Activated CD4-positive, CD25-positive, alpha-beta regulatory T cell treated with anti-CD3 and anti-CD28 coated beads, Interleukin-2, amount 50 U/mL, for 72 hours (primary cell): ENCODE results near the gene KAT8.
"Not testable (repeated sequence)": the region's sequence is repeated elsewhere in the genome, so short reads cannot be mapped to it uniquely, and the experiment has no call there.

Experiments used
- DNase-seq: peaks from one replicate; pipeline ENCODE4 v3.0.0; 2021

Gene KAT8

GRCh38 chr16:31084584-31085302 is 32.7 kb upstream of the KAT8 start:
- DNase-seq = no peak

DNA sequence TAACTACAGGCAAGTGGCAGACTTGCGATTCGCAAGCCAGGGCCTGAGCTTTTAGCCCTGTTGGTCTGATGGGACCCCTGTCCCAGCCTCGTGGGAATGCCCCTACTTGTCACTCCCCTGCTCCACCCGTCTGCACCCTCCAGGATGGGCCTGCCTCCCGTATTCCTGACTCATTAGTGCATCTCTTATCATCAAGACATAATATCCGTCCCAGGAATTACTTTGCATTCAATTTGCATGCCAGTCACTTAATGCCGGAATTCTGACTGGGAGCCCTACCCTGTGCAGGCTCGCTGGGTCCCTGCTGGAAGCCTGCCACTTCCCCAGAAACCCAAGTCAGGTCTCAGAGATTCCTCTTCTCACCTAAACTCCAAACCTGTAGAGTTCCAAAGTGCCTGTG is 32.1 kb upstream of the KAT8 start:
- no peak for DNase-seq

DNA sequence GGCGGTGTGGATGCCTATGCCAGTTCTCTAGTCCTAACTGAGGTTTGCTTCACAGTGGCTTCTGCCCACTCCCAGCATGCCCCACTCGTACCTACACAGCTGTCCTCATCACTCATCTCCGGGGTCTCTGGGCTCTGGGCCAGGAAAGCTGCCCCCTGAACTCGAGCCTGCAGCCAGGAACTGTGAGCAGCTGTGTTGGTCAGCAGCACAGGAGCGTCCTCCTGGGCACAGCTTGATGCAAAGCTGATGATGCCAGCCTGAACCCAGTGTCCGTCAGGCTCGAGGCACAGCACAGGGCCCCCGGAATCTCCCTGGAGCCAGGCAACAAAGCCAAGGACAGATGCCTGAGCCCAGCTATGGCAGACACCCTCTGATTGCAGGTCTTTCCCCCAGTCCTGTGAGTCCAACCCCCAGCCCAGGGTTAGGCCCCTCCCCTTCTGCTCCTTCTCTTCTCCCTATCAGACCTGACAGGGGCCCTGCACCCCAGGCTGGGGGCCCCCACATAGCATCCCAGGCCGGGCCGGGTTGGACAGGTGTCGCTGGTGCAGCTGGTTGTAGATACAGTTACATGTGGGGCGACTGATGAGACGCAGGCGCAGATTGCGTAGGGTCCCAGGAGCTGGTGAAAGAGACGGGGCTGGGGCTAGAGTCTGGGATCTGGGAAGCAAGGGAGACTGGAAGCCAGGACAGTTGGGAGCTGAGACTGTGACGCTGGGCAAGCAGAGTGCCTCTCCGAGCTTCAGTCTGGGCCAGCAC is 31.4 kb upstream of the KAT8 start:
- DNase-seq = no peak

GRCh38 chr16:31086629-31086906 is 30.9 kb upstream of the KAT8 start:
- no peak for DNase-seq

DNA sequence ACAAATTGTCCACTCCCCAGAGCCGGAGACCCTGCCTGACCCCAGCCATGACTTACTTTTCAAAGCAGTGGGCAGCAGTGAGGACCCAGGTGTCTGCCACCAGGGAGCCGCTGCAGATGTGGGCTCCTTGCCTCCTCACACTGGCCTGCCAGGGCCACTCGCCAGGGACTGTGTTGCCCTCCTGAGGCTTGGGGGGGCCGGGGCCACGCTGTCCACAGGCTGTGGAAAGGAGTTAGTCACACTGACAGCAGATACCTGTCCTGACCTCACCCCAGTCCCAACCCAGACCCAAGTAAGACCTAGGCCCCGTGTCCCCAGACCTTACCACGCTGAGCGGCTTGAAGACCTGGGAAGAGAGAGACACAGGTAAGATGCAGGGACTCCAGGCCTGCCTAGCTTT is 30.0 kb upstream of the KAT8 start:
- DNase-seq = no peak

GRCh38 chr16:31087971-31088370 is 29.5 kb upstream of the KAT8 start:
- DNase-seq = no peak

DNA sequence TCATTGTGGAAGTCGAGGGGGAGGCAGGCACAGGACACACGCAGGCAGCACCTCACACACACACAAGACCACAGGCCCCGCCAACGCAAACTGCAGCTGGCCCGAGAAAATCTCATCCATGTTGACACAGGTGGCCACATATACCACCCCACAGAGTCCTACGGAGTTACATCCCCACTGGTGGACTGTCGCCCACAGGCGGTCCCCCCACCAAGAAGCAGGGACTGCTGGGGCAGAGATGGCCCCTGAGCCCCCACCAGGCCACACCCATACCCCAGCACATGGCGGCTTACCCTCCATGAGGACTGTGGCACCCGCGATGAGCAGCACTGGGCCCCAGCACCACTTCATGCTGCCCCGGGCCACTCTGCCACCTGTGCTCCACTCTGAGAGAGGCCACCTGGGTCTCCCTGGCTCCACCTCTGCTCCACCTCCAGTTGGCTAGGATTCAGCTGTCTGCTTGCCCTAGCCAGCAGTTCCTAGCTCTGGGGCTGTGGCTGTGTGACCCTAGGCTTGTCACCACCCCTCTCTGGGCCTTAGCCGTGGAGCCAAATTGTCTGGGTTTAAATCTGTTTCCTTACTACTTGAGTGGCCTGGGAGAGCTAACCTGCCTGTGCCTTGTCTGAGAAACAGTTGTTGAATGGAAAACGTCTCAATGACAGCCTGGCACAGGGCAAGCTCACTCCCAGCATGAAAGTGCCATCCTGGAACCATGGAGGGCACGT is 28.8 kb upstream of the KAT8 start, which contains the start of gene PRSS53:
Gene PRSS53 (minus strand): TSS at position 485 of the 725 bp plus-strand sequence. CDS start 134 bp downstream, at position 351.
- no peak for DNase-seq

- DNase-seq = no peak
Observed at GRCh38 chr16:31089199-31089598, 28.3 kb upstream of the KAT8 start.

DNA sequence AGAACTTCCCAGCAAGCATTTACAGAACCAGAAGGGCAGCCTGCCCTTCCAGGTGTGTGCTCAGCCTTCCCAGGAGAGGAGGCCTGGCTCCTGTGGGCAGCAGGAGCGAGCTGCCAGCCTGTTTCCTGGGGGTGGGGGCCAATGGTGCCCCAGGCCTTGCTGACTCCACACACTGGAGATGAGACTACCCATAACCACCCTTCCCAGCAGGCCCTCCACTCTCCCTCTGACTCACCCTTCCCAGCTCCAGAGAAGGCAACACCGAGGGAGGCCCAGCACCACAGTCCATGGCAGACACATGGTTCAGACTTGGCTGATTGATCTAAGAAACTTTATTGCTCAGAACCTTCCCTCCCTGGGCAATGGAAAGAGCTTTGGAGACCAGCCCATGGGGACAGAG is 26.9 kb upstream of the KAT8 start:
- no peak for DNase-seq

- no peak for DNase-seq
Observed at GRCh38 chr16:31092330-31092729, 25.1 kb upstream of the KAT8 start.

DNA sequence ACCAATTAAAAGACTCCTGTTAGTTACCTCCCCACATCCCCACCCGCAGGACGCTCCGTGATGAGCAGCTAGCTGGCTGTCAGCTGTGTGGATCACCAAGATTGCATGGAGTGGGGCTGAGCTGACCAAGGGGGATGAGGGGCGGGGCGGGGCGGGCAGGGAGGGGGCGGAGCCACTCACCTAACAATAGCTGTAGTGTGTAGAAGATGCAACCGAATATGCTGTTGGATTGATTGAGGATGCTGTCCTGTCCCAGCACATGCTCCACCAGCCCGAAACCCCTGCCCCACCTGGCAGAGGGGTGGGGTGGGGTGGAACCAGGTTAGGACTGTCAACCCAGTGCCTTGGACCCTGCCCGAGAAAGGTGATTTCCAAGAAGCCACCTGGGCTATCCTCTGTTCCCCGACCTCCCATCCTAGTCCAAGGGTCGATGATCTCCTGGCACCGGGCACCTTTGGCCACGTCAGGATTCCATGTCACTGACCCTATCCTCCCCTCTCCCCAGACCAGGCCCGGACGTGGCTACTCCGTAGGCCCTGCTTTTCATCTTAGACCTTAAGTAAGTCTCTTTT is 24.2 kb upstream of the KAT8 start:
- no peak for DNase-seq

DNA sequence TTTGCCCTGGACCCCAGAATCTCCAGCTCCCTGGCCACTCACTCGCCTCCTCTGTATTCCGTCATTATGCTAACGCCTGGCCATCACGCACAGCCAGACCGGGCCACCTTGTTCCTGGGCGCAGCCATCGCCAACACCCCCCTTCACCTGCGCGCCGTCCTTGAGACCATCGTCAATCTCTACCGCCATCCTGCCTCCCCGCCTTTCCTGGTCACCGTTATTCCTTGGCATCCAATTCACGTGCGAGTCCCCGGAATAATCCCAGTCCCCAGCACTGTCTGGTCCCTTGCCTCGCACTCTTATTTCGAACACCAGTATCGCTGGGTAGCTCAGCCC is 23.4 kb upstream of the KAT8 start:
- no peak for DNase-seq

DNA sequence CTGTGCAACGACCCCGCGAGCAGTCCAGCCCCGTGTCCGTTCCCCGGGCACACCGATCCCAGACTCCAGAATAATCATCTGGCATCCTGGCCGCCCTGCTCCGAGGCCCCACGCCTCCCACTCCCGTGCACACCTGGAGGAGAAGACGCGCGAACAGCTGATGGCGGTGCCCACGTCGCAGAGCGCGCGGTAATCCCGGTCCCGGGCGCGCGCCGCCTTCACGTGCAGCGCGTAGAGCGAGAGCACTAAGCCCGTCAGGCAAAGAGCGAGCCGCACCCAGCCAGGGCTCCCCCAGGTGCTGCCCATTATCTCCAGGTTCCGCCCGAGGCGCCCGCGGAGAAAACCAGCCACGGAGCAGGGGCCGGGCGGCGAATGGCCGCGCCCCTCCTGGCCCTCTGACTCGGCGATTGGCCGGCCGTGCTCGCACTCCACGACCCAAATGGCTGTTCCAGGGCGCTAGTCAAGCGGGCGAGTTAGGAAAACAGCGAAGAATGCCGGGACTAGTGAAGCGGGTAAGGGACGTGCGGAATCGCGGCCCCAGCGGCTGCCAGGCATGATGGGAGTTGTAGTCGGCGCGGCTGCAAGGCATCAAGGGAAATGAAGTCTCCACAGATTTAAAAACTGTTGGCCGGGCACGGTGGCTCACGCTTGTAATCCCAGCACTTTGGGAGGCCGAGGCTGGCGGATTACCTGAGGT is 22.9 kb upstream of the KAT8 start, which contains the start of gene VKORC1:
Gene VKORC1 (minus strand): TSS at position 374 of the 697 bp plus-strand sequence. CDS start 68 bp downstream, at position 306.
- DNase-seq = peak; percentile 80

DNA sequence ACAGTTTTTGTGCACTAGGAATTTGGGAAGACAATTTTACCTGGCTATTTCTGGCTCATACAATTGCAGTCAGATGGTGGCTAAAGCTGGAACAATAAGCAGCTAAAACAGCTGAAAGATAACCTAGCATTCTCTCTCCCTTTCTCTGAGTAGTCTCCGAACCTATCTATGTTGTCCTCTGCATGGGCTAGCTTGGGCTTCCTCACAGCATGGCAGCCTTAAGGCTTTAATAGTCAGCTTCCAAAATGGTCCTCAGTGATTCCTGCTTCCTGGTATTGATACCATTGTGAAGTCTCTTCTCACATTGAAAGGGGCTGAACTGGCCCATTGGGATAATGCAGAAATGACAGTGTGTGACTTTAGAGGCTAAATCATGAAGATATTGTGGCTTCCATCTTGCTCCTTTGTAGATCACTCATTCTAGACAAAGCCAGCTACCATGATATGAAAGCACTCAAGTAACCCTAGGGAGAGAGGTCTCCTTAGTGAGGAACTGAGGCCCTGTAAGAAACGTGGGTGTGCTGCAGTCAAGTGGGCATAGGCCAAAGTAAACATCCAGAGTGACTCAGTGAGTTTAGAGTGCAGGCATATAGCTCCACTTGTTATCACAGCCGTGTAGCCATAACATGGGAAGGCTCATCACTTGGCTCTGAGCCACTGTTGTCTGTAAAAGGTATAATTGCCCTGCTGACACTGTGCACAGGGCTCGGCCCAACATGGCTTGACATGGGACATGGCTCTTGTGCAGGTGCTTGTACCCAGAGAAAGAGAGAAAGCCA is 17.4 kb upstream of the KAT8 start:
- DNase-seq = no peak

- DNase-seq = not testable (repeated sequence)
Observed at GRCh38 chr16:31100876-31101641, 16.4 kb upstream of the KAT8 start.

DNA sequence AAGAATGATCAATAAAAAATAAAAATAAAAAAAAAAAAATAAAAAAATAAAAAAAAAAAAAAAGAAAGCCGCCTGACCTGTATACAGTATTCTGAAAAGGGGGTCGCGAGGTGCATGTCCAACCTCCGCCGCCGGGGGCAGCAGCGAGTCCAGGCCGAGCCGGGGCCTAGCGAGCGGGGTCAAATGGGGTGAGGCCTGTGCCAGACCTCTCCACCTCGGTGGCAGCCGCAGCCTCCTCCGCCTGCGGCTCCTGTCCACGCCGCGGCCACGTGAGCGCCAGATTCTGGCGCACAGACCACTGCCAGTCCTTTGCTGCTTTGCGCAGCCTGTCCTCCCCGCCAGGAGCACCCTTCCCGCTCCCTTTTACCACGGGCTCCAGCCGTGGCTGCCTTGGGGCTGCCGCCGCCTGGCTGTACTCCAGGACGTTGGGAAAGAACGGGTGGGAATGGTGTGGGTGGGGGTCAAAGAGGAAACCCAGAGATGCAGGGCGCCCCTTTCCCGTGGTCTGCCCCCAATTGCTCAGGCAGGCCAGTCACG is 11.7 kb upstream of the KAT8 start:
- DNase-seq = peak; percentile 89

GRCh38 chr16:31106509-31107464 is 10.7 kb upstream of the KAT8 start:
- DNase-seq = no peak

GRCh38 chr16:31107465-31107867 is 10.0 kb upstream of the KAT8 start:
- no peak for DNase-seq

DNA sequence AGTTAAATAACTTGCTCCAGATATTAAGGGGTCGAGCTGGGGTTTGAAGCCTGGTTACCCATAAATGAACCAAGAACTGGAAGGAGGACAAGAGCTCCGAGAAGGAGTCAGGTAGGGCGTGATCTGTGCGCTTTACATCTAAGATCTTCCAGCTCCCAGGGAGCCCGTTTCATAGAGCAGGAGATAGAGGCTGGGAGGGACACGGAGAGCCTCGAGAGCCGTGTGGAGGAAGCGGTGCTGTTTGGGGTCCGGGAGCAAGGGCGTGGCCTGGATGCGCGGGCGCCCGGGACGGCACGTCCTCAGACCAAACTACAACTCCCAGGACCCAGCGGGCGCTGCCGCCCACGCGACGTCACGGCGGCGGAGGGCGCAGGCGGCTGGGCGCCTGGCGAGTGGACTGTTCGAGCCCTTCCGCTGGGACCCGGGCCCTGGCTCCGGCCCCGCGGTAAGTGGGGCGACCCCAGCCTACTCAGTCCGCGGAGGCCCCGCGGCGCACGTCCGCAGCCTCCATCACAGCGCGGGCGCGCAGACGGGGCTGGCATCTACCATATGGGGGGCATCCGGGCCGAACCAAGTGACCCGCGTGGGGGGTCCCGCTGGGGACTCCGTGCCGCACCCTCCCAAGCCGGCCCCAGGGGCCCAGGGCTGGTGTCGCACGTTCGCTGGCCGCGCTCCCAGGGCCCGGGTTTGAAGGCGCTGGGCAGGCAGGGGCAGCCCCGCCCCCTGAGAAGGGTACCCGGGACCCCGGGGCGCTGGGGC is 9.2 kb upstream of the KAT8 start, which contains the start of gene BCKDK:
Gene BCKDK (plus strand): TSS at position 352 of the 759 bp plus-strand sequence. CDS start 838 bp downstream, outside the sequence.
- peak; percentile 77 for DNase-seq
